GM21367 (cell line): ENCODE results near the gene GPR78.

Source experiments
- ATAC-seq: cut with Tn5 transposase; IDR thresholded peaks from one replicate; pipeline ENCODE4 v1.9.1; 2021; ENCODE audit not compliant: unreplicated experiment

The GPR78 gene

GRCh38 chr4:8546766-8547107, 33.5 kb upstream of the GPR78 start:
- ATAC-seq, result no peak

- no peak for ATAC-seq
These were observed 32.9 kb upstream of the GPR78 start for GRCh38 chr4:8547108-8547911.

- no peak for ATAC-seq
These were observed 32.1 kb upstream of the GPR78 start for GRCh38 chr4:8547912-8548730.

- ATAC-seq, result no peak
These were observed 31.4 kb upstream of the GPR78 start for GRCh38 chr4:8548731-8549351.

GRCh38 chr4:8549352-8549931, 30.8 kb upstream of the GPR78 start:
- ATAC-seq, result no peak

GRCh38 chr4:8550691-8551090, 29.5 kb upstream of the GPR78 start:
- no peak for ATAC-seq

- no peak for ATAC-seq
These were observed 28.2 kb upstream of the GPR78 start for GRCh38 chr4:8552024-8552423.

- no peak for ATAC-seq
These were observed 27.5 kb upstream of the GPR78 start for GRCh38 chr4:8552581-8553205.

- ATAC-seq, result no peak
These were observed 27.0 kb upstream of the GPR78 start for GRCh38 chr4:8553216-8553615.

GRCh38 chr4:8553991-8554405, 26.2 kb upstream of the GPR78 start:
- ATAC-seq, result no peak

- ATAC-seq, result no peak
These were observed 25.6 kb upstream of the GPR78 start for GRCh38 chr4:8554555-8555100.

- no peak for ATAC-seq
These were observed 24.5 kb upstream of the GPR78 start for GRCh38 chr4:8555716-8556115.

- ATAC-seq, result no peak
These were observed 23.6 kb upstream of the GPR78 start for GRCh38 chr4:8556341-8557150.

- no peak for ATAC-seq
These were observed 22.8 kb upstream of the GPR78 start for GRCh38 chr4:8557151-8558076.

GRCh38 chr4:8558080-8558960, 21.9 kb upstream of the GPR78 start:
- ATAC-seq, result no peak

GRCh38 chr4:8559011-8559410, 21.2 kb upstream of the GPR78 start:
- no peak for ATAC-seq

GRCh38 chr4:8559524-8560264, 20.5 kb upstream of the GPR78 start:
- ATAC-seq, result no peak
